Measurements from ENCODE around the gene CCDC157. TPM values are rescaled to one million over a fixed set of nuclear protein-coding genes. Genes with fewer than 3 reads are reported as not detected.
"Not testable (repeated sequence)": the region's sequence is repeated elsewhere in the genome, so short reads cannot be mapped to it uniquely, and the experiment has no call there.

The CCDC157 gene
- total RNA-seq, 1 experiment from 2014 or later: 5.5 TPM

- TF ChIP-seq CTCF (IDR thresholded peaks at IDR 0.05; ENCODE audit: unreplicated experiment): no peak
- BruUV-seq (replicated peaks): no TSS peak
Measured at GRCh38 chr22:30402028-30402765, 45.4 kb downstream of the CCDC157 start.

GRCh38 chr22:30402766-30403104 lies 45.9 kb downstream of the CCDC157 start:
- CTCF ChIA-PET: interaction anchor here (0.7 to 1.3 kb wide), 3 partner anchors 9 to 228 kb away, joined by 3 read pairs; no protein-coding TSS in a partner anchor
- H3K9me3 Mint-ChIP-seq (ENCODE audit: low read depth, unreplicated experiment); H3K27ac Mint-ChIP-seq (ENCODE audit: unreplicated experiment); intact Hi-C loops (cut with micrococcal nuclease; ENCODE audit: unreplicated experiment); H3K27me3 Mint-ChIP-seq (ENCODE audit: unreplicated experiment); DNase-seq; BruUV-seq (replicated peaks); H3K4me3 Mint-ChIP-seq (ENCODE audit: low read depth, unreplicated experiment): not testable (repeated sequence)
- H3K36me3 Mint-ChIP-seq (ENCODE audit: insufficient read depth, unreplicated experiment): peaks cover 36% of the 10 kb centered on the region
- peaks cover 18% of the 10 kb centered on the region for H3K4me1 Mint-ChIP-seq (ENCODE audit: low read depth, unreplicated experiment)

More at GRCh38 chr22:30402028-30402765, 45.4 kb downstream of the CCDC157 start:
- Mint-ChIP-seq H3K27me3 (ENCODE audit: unreplicated experiment) (no peaks in the 10 kb centered on the region), H3K9me3 (ENCODE audit: low read depth, unreplicated experiment) (no peaks in the 10 kb centered on the region), H3K4me1 (ENCODE audit: low read depth, unreplicated experiment) (peaks cover 21% of the 10 kb centered on the region), H3K36me3 (ENCODE audit: insufficient read depth, unreplicated experiment) (peaks cover 41% of the 10 kb centered on the region), H3K4me3 (ENCODE audit: low read depth, unreplicated experiment) (no peak overlapping the region), H3K27ac (ENCODE audit: unreplicated experiment) (no peak overlapping the region)
- CTCF ChIA-PET: interaction anchor here (0.7 to 1.3 kb wide), 3 partner anchors 9 to 228 kb away, joined by 3 read pairs; no protein-coding TSS in a partner anchor
- intact Hi-C loops (cut with micrococcal nuclease; ENCODE audit: unreplicated experiment): no loop called here
- DNase-seq: no peak

GRCh38 chr22:30404307-30404706 lies 47.5 kb downstream of the CCDC157 start:
- Mint-ChIP-seq H3K27ac (ENCODE audit: unreplicated experiment) (no peak overlapping the region), H3K9me3 (ENCODE audit: low read depth, unreplicated experiment) (no peaks in the 10 kb centered on the region), H3K4me1 (ENCODE audit: low read depth, unreplicated experiment) (peaks cover 3% of the 10 kb centered on the region), H3K36me3 (ENCODE audit: insufficient read depth, unreplicated experiment) (peaks cover 33% of the 10 kb centered on the region), H3K27me3 (ENCODE audit: unreplicated experiment) (no peaks in the 10 kb centered on the region), H3K4me3 (ENCODE audit: low read depth, unreplicated experiment) (no peak overlapping the region)
- DNase-seq: no peak
- no TSS peak for BruUV-seq (replicated peaks)
- CTCF ChIA-PET: interaction anchor here (1.0 kb wide), 1 partner anchor 18 kb away, joined by 4 read pairs; no protein-coding TSS in a partner anchor
- TF ChIP-seq CTCF (IDR thresholded peaks at IDR 0.05; ENCODE audit: unreplicated experiment): no peak
- intact Hi-C loops (cut with micrococcal nuclease; ENCODE audit: unreplicated experiment): no loop called here

GRCh38 chr22:30405731-30406130 lies 48.9 kb downstream of the CCDC157 start:
- Mint-ChIP-seq H3K4me3 (ENCODE audit: low read depth, unreplicated experiment) (no peak overlapping the region), H3K27me3 (ENCODE audit: unreplicated experiment) (no peaks in the 10 kb centered on the region), H3K9me3 (ENCODE audit: low read depth, unreplicated experiment) (no peaks in the 10 kb centered on the region), H3K36me3 (ENCODE audit: insufficient read depth, unreplicated experiment) (peaks cover 41% of the 10 kb centered on the region), H3K4me1 (ENCODE audit: low read depth, unreplicated experiment) (no peaks in the 10 kb centered on the region), H3K27ac (ENCODE audit: unreplicated experiment) (no peak overlapping the region)
- CTCF ChIA-PET: no interaction called here
- no peak for DNase-seq
- intact Hi-C loops (cut with micrococcal nuclease; ENCODE audit: unreplicated experiment): no loop called here
- BruUV-seq (replicated peaks): no TSS peak
- no peak for TF ChIP-seq CTCF (IDR thresholded peaks at IDR 0.05; ENCODE audit: unreplicated experiment)

GRCh38 chr22:30406400-30406799 lies 49.6 kb downstream of the CCDC157 start:
- Mint-ChIP-seq H3K27me3 (ENCODE audit: unreplicated experiment) (no peaks in the 10 kb centered on the region), H3K4me1 (ENCODE audit: low read depth, unreplicated experiment) (no peaks in the 10 kb centered on the region), H3K36me3 (ENCODE audit: insufficient read depth, unreplicated experiment) (peaks cover 47% of the 10 kb centered on the region), H3K4me3 (ENCODE audit: low read depth, unreplicated experiment) (no peak overlapping the region), H3K9me3 (ENCODE audit: low read depth, unreplicated experiment) (no peaks in the 10 kb centered on the region), H3K27ac (ENCODE audit: unreplicated experiment) (no peak overlapping the region)
- CTCF ChIA-PET: no interaction called here
- intact Hi-C loops (cut with micrococcal nuclease; ENCODE audit: unreplicated experiment): no loop called here
- no peak for DNase-seq
- no peak for TF ChIP-seq CTCF (IDR thresholded peaks at IDR 0.05; ENCODE audit: unreplicated experiment)
- no TSS peak for BruUV-seq (replicated peaks)
